GM13977 (cell line): ENCODE results near the gene MMP28.

Source experiments
- DNase-seq: peaks from one replicate; pipeline ENCODE4 v3.0.0; 2012; ENCODE audit warnings: low spot score
- CTCF ChIP-seq: IDR thresholded peaks from 2 replicates; pipeline ENCODE4 v1.5.1; 2012; ENCODE audit warnings: mild to moderate bottlenecking, control low read depth; ENCODE audit not compliant: insufficient read depth; ENCODE audit errors: extremely low read depth, missing control alignments
- in situ Hi-C: fragments of 300-500 bp; cut with MboI; formaldehyde crosslinking; loops from one replicate; pipeline ENCODE4 v1.12.0; 2022; ENCODE audit warnings: low sequenced_read_pairs, low pct_unique_long_range_greater_than_20kb, mixed read lengths, inconsistent platforms; ENCODE audit not compliant: unreplicated experiment

Gene MMP28

GRCh38 chr17:35825206-35825605 is 29.8 kb upstream of the MMP28 start:
- in situ Hi-C loops = no loop called here
- TF ChIP-seq CTCF = no peak
- no peak for DNase-seq

- TF ChIP-seq CTCF = no peak
- in situ Hi-C loops = no loop called here
- no peak for DNase-seq
Observed at GRCh38 chr17:35821308-35821707, 25.9 kb upstream of the MMP28 start.

- TF ChIP-seq CTCF = no peak
- in situ Hi-C loops = no loop called here
- DNase-seq = no peak
Observed at GRCh38 chr17:35819455-35819854, 24.0 kb upstream of the MMP28 start.

GRCh38 chr17:35817196-35817595 is 21.8 kb upstream of the MMP28 start:
- in situ Hi-C loops = no loop called here
- TF ChIP-seq CTCF = no peak
- no peak for DNase-seq

GRCh38 chr17:35816723-35817122 is 21.3 kb upstream of the MMP28 start:
- TF ChIP-seq CTCF = no peak
- in situ Hi-C loops = no loop called here
- no peak for DNase-seq

- in situ Hi-C loops = no loop called here
- DNase-seq = no peak
- TF ChIP-seq CTCF = no peak
Observed at GRCh38 chr17:35812456-35812855, 17.0 kb upstream of the MMP28 start.

- no peak for DNase-seq
- TF ChIP-seq CTCF = no peak
- in situ Hi-C loops = no loop called here
Observed at GRCh38 chr17:35811759-35812158, 16.3 kb upstream of the MMP28 start.
